ENCODE measurements around the gene FAM234A.

GRCh38 chr16:185691-186090 lies 48.9 kb upstream of the FAM234A start:
- no peak for TF ChIP-seq CTCF (conservative IDR thresholded peaks at IDR 0.05; ENCODE audit: low read length)
- TF ChIP-seq EZH2phosphoT487 (IDR thresholded peaks at IDR 0.05; ENCODE audit: borderline replicate concordance, low read depth, low read length) = no peak
